ENCODE data around the gene CHST3. TPM values are rescaled to one million over a fixed set of nuclear protein-coding genes. Genes with fewer than 3 reads are reported as not detected.
"Not testable (repeated sequence)": the region's sequence is repeated elsewhere in the genome, so short reads cannot be mapped to it uniquely, and the experiment has no call there.

Gene CHST3
- total RNA-seq, 1 experiment from 2014 or later = 44.6 TPM

- in situ Hi-C loops (cut with HindIII; ENCODE audit: low pct_unique_long_range_greater_than_20kb, low sequenced_read_pairs) (loop anchor here (25.0 kb wide), 1 partner anchor 346 kb away; no protein-coding TSS in a partner anchor), intact Hi-C loops (cut with micrococcal nuclease; ENCODE audit: unreplicated experiment) (no loop called here)
- no peak for ATAC-seq
- DNase-seq (ENCODE audit: low read depth, low spot score) = no peak
- no peaks in the 10 kb centered on the region for H3K9me3 ChIP-seq (ENCODE audit: control insufficient read depth, insufficient read depth, low read depth, low read length)
- BruUV-seq (replicated peaks) = TSS peak; percentile 59
- ChIA-PET CTCF (interaction anchor here (0.6 to 1.7 kb wide), 2 partner anchors 77 to 82 kb away, joined by 3 to 5 read pairs; no protein-coding TSS in a partner anchor), POLR2A (interaction anchor here (0.5 to 0.7 kb wide), 2 partner anchors 292 to 308 kb away, joined by 3 to 16 read pairs; no protein-coding TSS in a partner anchor)
- no peaks in the 10 kb centered on the region; the same call in none of the 2 replicates for H3K36me3 ChIP-seq (ENCODE audit: control insufficient read depth, insufficient read depth, low read length)
- H3K27ac ChIP-seq (ENCODE audit: low read length) = peak overlapping the region; percentile 97
- H3K4me1 ChIP-seq (ENCODE audit: control insufficient read depth, insufficient read depth, low read length) = peaks cover 59% of the 10 kb centered on the region
- TF ChIP-seq CTCF (IDR thresholded peaks at IDR 0.05) (no peak), REST (IDR thresholded peaks at IDR 0.05; ENCODE audit: insufficient read depth in 1 of 2, low read depth in 2 of 2, low read length in 1 of 2) (no peak), POLR2AphosphoS5 (IDR thresholded peaks at IDR 0.05; ENCODE audit: low read depth, low read length) (no peak), TCF7L2 (IDR thresholded peaks at IDR 0.05; ENCODE audit: low read depth, low read length) (no peak), SIN3A (IDR thresholded peaks at IDR 0.05; ENCODE audit: borderline replicate concordance, insufficient read depth, low read depth, low read length) (no peak)
- H3K27me3 ChIP-seq (ENCODE audit: control insufficient read depth, insufficient read depth, low read length) = no peaks in the 10 kb centered on the region
- peak overlapping the region; percentile 88 to 89 for H3K4me3 ChIP-seq (ENCODE audit: low read depth in 2 of 2, low read length in 2 of 2)
Observed at GRCh38 chr10:71966046-71967004, 2.1 kb downstream of the CHST3 start.

GRCh38 chr10:71967958-71968357 lies 3.8 kb downstream of the CHST3 start:
- H3K27me3 ChIP-seq (ENCODE audit: control insufficient read depth, insufficient read depth, low read length); H3K4me3 ChIP-seq (ENCODE audit: low read depth in 2 of 2, low read length in 2 of 2); DNase-seq (ENCODE audit: low read depth, low spot score); H3K36me3 ChIP-seq (ENCODE audit: control insufficient read depth, insufficient read depth, low read length); ATAC-seq; intact Hi-C loops (cut with micrococcal nuclease; ENCODE audit: unreplicated experiment); POLR2A ChIA-PET; H3K9me3 ChIP-seq (ENCODE audit: control insufficient read depth, insufficient read depth, low read depth, low read length); BruUV-seq (replicated peaks): not testable (repeated sequence)
- CTCF ChIA-PET = interaction anchor here (1.5 kb wide), 1 partner anchor 72 kb away, joined by 4 read pairs; no protein-coding TSS in a partner anchor
- in situ Hi-C loops (cut with HindIII; ENCODE audit: low pct_unique_long_range_greater_than_20kb, low sequenced_read_pairs) = loop anchor here (25.0 kb wide), 1 partner anchor 344 kb away; no protein-coding TSS in a partner anchor
- peaks cover 75% of the 10 kb centered on the region for H3K4me1 ChIP-seq (ENCODE audit: control insufficient read depth, insufficient read depth, low read length)
- peak overlapping the region; percentile 97; the same call in 1 of the 2 replicates for H3K27ac ChIP-seq (ENCODE audit: low read length)

All from Panc1 (cell line).